PC-9 (cell line): ENCODE measurements around the gene RELA. TPM values are rescaled to one million over a fixed set of nuclear protein-coding genes. Genes with fewer than 3 reads are reported as not detected.
A peak's percentile ranks its signal among the peaks of the same experiment; 100 is the strongest.

Source experiments
- BruUV-seq: library from RNA; stranded (reverse); fragments of 400-500 nt; replicated peaks from 2 replicates; lab custom pipeline; 2021; lab: Mats Ljungman, UMichigan
- CTCF ChIA-PET: fragments of 300-600 bp; sonication (Branson Sonifier 250); formaldehyde crosslinking; loops from one replicate; lab custom pipeline; 2022; ENCODE audit warnings: antibody characterized with exemption; lab: Charles Lee
- POLR2A ChIA-PET: fragments of 300-600 bp; sonication (Branson Sonifier 250); formaldehyde crosslinking; loops from one replicate; lab custom pipeline; 2022; ENCODE audit warnings: antibody characterized with exemption; ENCODE audit not compliant: unreplicated experiment; lab: Charles Lee
- DNase-seq, 2 experiments: peaks; one replicate each; pipeline versions ENCODE4 v3.0.0 to v3.0.0-alpha.2; 2015 to 2022; ENCODE audit warnings: mixed read lengths in 1 of 2
- H2AFZ ChIP-seq: fragments of 200-600 bp; sonication (generic); 2 replicates; pipeline ENCODE4 v1.8.1; 2017; ENCODE audit warnings: antibody characterized with exemption
- H3F3A ChIP-seq: fragments of 200-600 bp; sonication (generic); 2 replicates; pipeline ENCODE4 v1.8.1; 2017; ENCODE audit warnings: antibody characterized with exemption, mild to moderate bottlenecking, low read depth; ENCODE audit not compliant: insufficient read depth
- H3K27ac ChIP-seq: fragments of 200-600 bp; sonication (generic); 2 replicates; pipeline ENCODE4 v1.6.1; 2016; ENCODE audit warnings: mixed run types
- H3K27me3 ChIP-seq: fragments of 200-600 bp; sonication (generic); 2 replicates; pipeline ENCODE4 v1.6.1; 2016; ENCODE audit warnings: low read depth, mixed run types; ENCODE audit not compliant: insufficient read depth
- H3K36me3 ChIP-seq: fragments of 200-600 bp; sonication (generic); 2 replicates; pipeline ENCODE4 v1.6.1; 2016; ENCODE audit warnings: low read depth, mixed run types
- H3K4me1 ChIP-seq: fragments of 200-600 bp; sonication (generic); replicated peaks from 2 replicates; pipeline ENCODE4 v1.6.1; 2016; ENCODE audit warnings: mixed run types; ENCODE audit not compliant: insufficient read depth
- H3K4me2 ChIP-seq: fragments of 200-600 bp; sonication (generic); 2 replicates; pipeline ENCODE4 v1.6.1; 2017; ENCODE audit warnings: mixed run types
- H3K4me3 ChIP-seq: fragments of 200-600 bp; sonication (generic); 2 replicates; pipeline ENCODE4 v1.6.1; 2016; ENCODE audit warnings: mixed run types
- H3K79me2 ChIP-seq: fragments of 200-600 bp; sonication (generic); 2 replicates; pipeline ENCODE4 v1.6.1; 2017; ENCODE audit warnings: low read depth, mixed run types
- H3K9me2 ChIP-seq: fragments of 200-600 bp; sonication (generic); 2 replicates; pipeline ENCODE4 v1.8.1; 2017; ENCODE audit warnings: mild to moderate bottlenecking; ENCODE audit not compliant: insufficient read depth
- H3K9me3 ChIP-seq: fragments of 200-600 bp; sonication (generic); 2 replicates; pipeline ENCODE4 v1.8.1; 2016; ENCODE audit warnings: low read depth; ENCODE audit not compliant: insufficient read depth
- H4K20me1 ChIP-seq: fragments of 200-600 bp; sonication (generic); 2 replicates; pipeline ENCODE4 v1.8.1; 2017; ENCODE audit not compliant: insufficient read depth
- CTCF ChIP-seq: fragments of 200-600 bp; sonication (generic); conservative IDR thresholded peaks from 2 replicates; pipeline ENCODE4 v1.6.1; 2017; ENCODE audit warnings: mixed run types, antibody characterized with exemption, mild to moderate bottlenecking, moderate library complexity
- EZH2 ChIP-seq: fragments of 200-600 bp; sonication (generic); IDR thresholded peaks from 2 replicates; pipeline ENCODE4 v1.8.0; 2017; ENCODE audit warnings: antibody characterized with exemption, low read depth
- intact Hi-C: fragments of 100-400 bp; cut with micrococcal nuclease; formaldehyde crosslinking; loops from one replicate; pipeline ENCODE4 v1.10.0; 2022; ENCODE audit not compliant: unreplicated experiment
- total RNA-seq: library from RNA; stranded (reverse); gene quantifications from 2 replicates; pipeline ENCODE4 v1.2.3, GENCODE V29; 2021

RELA gene
- total RNA-seq, 1 experiment from 2014 or later: 86.8 TPM

- ChIA-PET POLR2A (interaction anchor here (0.5 to 0.8 kb wide), 16 partner anchors 14 to 979 kb away, joined by 3 to 12 read pairs (median 4); partner anchors contain the start of genes EHBP1L1, SCYL1 and ZNRD2), CTCF (interaction anchor here (0.6 to 1.2 kb wide), 5 partner anchors 67 to 432 kb away, joined by 3 to 10 read pairs (median 4); partner anchors contain the start of gene PACS1)
- H3K27ac ChIP-seq: peak within 1 kb of the TSS; percentile 18
- H3K79me2 ChIP-seq: no peaks in the 10 kb centered on the region
- H3K36me3 ChIP-seq: peaks cover 14% of the 10 kb centered on the region
- no peaks in the 10 kb centered on the region for H3K27me3 ChIP-seq
- H3F3A ChIP-seq: peaks cover 36% of the 10 kb centered on the region
- H2AFZ ChIP-seq: peak within 1 kb of the TSS; percentile 44; the same call in 1 of the 2 replicates
- BruUV-seq: no TSS peak
- peak within 1 kb of the TSS; percentile 57 for H3K4me3 ChIP-seq
- H4K20me1 ChIP-seq: peaks cover 10% of the 10 kb centered on the region; the same call in 1 of the 2 replicates
- H3K9me2 ChIP-seq: no peaks in the 10 kb centered on the region
- H3K4me1 ChIP-seq: peaks cover 17% of the 10 kb centered on the region
- intact Hi-C loops: loop anchor here (1.0 to 5.0 kb wide), 5 partner anchors 15 to 249 kb away; partner anchors contain the start of genes FIBP and PCNX3
- no peaks in the 10 kb centered on the region for H3K9me3 ChIP-seq
- peak; percentile 68 for TF ChIP-seq CTCF
- no peak for TF ChIP-seq EZH2
- peak within 1 kb of the TSS; percentile 91 for H3K4me2 ChIP-seq
- DNase-seq: peak; percentile 86 to 94
Measured at GRCh38 chr11:65637794-65638419, 24.8 kb downstream of the RELA start, which contains the start of gene SIPA1. Gene SIPA1 (plus strand): TSS chr11:65638101. CDS start chr11:65640922, 2,821 bp downstream.

- Histone ChIP-seq H3K9me3 (no peaks in the 10 kb centered on the region), H4K20me1 (peaks cover 10% of the 10 kb centered on the region), H3K4me1 (peaks cover 17% of the 10 kb centered on the region), H3F3A (peaks cover 36% of the 10 kb centered on the region), H2AFZ (no peak overlapping the region), H3K4me3 (peak overlapping the region; percentile 57; the same call in 1 of the 2 replicates), H3K27ac (peak overlapping the region; percentile 18), H3K79me2 (no peaks in the 10 kb centered on the region), H3K9me2 (no peaks in the 10 kb centered on the region), H3K4me2 (peak overlapping the region; percentile 91), H3K36me3 (peaks cover 14% of the 10 kb centered on the region), H3K27me3 (no peaks in the 10 kb centered on the region)
- TF ChIP-seq CTCF (no peak), EZH2 (no peak)
- ChIA-PET CTCF (interaction anchor here (0.6 to 1.2 kb wide), 2 partner anchors 220 to 247 kb away, joined by 3 to 5 read pairs; no protein-coding TSS in a partner anchor), POLR2A (interaction anchor here (0.7 kb wide), 1 partner anchor 270 kb away, joined by 3 read pairs; no protein-coding TSS in a partner anchor)
- intact Hi-C loops: loop anchor here (5.0 kb wide), 2 partner anchors 180 to 250 kb away; partner anchors contain the start of gene FIBP
- DNase-seq: peak in 1 of 2 experiments; percentile 16
- no TSS peak for BruUV-seq
Measured at GRCh38 chr11:65637032-65637557, 25.6 kb downstream of the RELA start.
